ENCODE data around the gene RAB6D.

DNA sequence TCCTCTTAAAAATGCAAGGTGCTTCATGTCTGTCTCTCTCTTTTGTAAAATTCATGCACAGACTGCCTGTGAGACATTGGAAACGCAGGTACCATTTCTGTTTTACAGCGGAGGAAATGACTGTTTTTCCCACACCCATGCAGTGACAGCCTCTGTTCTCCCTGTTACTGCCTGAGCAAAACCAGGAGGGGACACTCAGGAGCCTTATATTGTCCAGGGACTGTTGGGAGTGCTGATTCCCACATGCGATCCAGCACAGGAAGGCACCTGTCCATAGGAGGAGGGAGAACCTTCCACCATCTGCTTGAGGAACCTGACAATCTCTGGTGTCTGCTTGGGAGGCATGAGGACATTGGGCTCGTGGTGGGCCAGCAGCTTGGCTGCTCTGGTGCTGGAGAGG, 36.9 kb upstream of the RAB6D start:
- TF ChIP-seq, protein P1, sequence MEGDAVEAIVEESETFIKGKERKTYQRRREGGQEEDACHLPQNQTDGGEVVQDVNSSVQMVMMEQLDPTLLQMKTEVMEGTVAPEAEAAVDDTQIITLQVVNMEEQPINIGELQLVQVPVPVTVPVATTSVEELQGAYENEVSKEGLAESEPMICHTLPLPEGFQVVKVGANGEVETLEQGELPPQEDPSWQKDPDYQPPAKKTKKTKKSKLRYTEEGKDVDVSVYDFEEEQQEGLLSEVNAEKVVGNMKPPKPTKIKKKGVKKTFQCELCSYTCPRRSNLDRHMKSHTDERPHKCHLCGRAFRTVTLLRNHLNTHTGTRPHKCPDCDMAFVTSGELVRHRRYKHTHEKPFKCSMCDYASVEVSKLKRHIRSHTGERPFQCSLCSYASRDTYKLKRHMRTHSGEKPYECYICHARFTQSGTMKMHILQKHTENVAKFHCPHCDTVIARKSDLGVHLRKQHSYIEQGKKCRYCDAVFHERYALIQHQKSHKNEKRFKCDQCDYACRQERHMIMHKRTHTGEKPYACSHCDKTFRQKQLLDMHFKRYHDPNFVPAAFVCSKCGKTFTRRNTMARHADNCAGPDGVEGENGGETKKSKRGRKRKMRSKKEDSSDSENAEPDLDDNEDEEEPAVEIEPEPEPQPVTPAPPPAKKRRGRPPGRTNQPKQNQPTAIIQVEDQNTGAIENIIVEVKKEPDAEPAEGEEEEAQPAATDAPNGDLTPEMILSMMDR (IDR thresholded peaks at IDR 0.05): no peak
- no peak for TF ChIP-seq POLR2A (IDR thresholded peaks at IDR 0.05)

All from adrenal gland (tissue), 5 donors.